Tibial nerve (tissue), 4 donors: ENCODE results near the gene TEC. TPM values are rescaled to one million over a fixed set of nuclear protein-coding genes. Genes with fewer than 3 reads are reported as not detected.

ENCODE experiments used
- DNase-seq, 2 donors: peaks; one replicate each; pipeline ENCODE4 v3.0.0-alpha.2; 2019; ENCODE audit warnings: low spot score in 2 of 2
- H3K27ac ChIP-seq, 4 donors: fragments of 200-600 bp; sonication (generic) in 3 of 4; one replicate each; pipeline ENCODE4 v1.5.1; 2017 to 2019; ENCODE audit warnings: mild to moderate bottlenecking in 1 of 4
- H3K27me3 ChIP-seq, 2 donors: fragments of 200-600 bp; sonication (generic) in 1 of 2; one replicate each; pipeline versions ENCODE4 v1.5.1 to v1.6.0; 2017 to 2019
- H3K36me3 ChIP-seq, 3 donors: fragments of 200-600 bp; sonication (generic); one replicate each; pipeline ENCODE4 v1.5.1; 2018 to 2019
- H3K4me1 ChIP-seq, 4 donors: fragments of 200-600 bp; sonication (generic) in 3 of 4; one replicate each; pipeline ENCODE4 v1.5.1; 2017 to 2019
- H3K4me3 ChIP-seq, 4 donors: fragments of 200-600 bp; sonication (generic) in 3 of 4; one replicate each; pipeline ENCODE4 v1.5.1; 2017 to 2019; ENCODE audit warnings: mild to moderate bottlenecking in 1 of 4, moderate library complexity in 1 of 4
- H3K9me3 ChIP-seq, 4 donors: fragments of 200-600 bp; sonication (generic) in 3 of 4; one replicate each; pipeline ENCODE4 v1.5.1; 2017 to 2019
- EP300 ChIP-seq, 2 donors: sonication (generic); formaldehyde crosslinking; IDR thresholded peaks; one replicate each; pipeline ENCODE4 v1.6.1; 2017; ENCODE audit warnings: antibody characterized with exemption in 2 of 2, mild to moderate bottlenecking in 1 of 2
- POLR2A ChIP-seq, 2 donors: fragments of 450-650 bp; IDR thresholded peaks; one replicate each; pipeline ENCODE4 v1.6.1; 2017; ENCODE audit warnings: antibody characterized with exemption in 2 of 2, mild to moderate bottlenecking in 2 of 2, moderate library complexity in 2 of 2
- WGBS, 2 donors: methylation state at CpG; one replicate each; pipeline ENCODE4 v1.1.5; 2018; 5-methylcytosine and 5-hydroxymethylcytosine counted together
- total RNA-seq, 4 donors: library from RNA; depleted of rRNA; stranded (reverse); fragments of >200 nt; gene quantifications; one replicate each; pipeline ENCODE4 v1.1.0, GENCODE V29; 2016
- TF ChIP-seq, protein P1 (sequence below), 5 experiments: fragments of 200-600 bp in 3 of 5; fragments of 450-650 bp in 2 of 5; sonication (generic) in 3 of 5; IDR thresholded peaks; one replicate each; pipeline ENCODE4 v1.5.1; 2016 to 2019; ENCODE audit warnings: antibody characterized with exemption in 5 of 5, mild to moderate bottlenecking in 3 of 5, moderate library complexity in 2 of 5

Gene TEC
- total RNA-seq, 4 donors from 2014 or later = 3.1 to 8.0 (median 5.0) TPM

DNA sequence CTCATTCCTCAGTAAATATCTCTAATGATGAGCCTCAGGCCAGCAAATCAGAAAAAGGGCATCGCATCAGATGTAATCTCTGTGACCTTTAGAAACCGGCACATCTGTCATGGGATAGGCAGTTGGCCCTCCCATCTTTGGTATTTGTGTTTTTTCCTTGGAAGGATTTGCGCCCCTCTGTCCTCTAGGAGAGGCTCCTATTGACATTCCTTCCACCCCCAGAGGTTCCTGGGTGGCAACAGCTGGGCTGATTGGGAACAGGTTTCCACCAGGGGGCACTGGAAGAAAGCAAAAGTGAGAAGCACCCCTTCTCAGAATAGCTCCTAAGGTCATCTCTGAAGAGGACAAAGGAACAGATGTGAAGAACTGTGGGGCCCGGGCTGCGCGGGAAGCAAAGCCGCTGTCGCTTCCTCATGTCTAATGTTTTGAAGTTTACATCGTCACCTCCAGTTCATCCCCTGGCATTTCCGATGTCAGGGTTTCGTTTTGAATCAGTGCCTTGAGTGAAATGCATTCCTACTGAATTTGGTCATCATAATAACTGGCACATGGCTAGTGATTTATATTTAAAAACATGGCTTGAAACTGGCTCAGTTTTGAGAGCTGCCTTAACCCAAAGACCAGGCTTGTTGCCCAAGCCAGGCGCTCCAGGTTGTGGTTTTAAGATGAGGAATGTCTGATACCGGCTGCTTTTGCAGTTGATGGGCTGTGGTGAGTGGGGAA is 141.8 kb downstream of the TEC start:
- Histone ChIP-seq H3K9me3 (no peaks in the 10 kb centered on the region), H3K36me3 (no peaks in the 10 kb centered on the region), H3K27ac (peak overlapping the region in 2 of 4 donors; percentile 33 to 67), H3K4me1 (peaks cover 0 to 18% (median 5%) of the 10 kb centered on the region in 4 donors), H3K4me3 (peak overlapping the region in 2 of 4 donors; percentile 2 to 41), H3K27me3 (no peaks in the 10 kb centered on the region)
- 10 to 14% methylated on average over 13 of the region's 13 CpGs for WGBS, 2 donors
- TF ChIP-seq, protein P1, sequence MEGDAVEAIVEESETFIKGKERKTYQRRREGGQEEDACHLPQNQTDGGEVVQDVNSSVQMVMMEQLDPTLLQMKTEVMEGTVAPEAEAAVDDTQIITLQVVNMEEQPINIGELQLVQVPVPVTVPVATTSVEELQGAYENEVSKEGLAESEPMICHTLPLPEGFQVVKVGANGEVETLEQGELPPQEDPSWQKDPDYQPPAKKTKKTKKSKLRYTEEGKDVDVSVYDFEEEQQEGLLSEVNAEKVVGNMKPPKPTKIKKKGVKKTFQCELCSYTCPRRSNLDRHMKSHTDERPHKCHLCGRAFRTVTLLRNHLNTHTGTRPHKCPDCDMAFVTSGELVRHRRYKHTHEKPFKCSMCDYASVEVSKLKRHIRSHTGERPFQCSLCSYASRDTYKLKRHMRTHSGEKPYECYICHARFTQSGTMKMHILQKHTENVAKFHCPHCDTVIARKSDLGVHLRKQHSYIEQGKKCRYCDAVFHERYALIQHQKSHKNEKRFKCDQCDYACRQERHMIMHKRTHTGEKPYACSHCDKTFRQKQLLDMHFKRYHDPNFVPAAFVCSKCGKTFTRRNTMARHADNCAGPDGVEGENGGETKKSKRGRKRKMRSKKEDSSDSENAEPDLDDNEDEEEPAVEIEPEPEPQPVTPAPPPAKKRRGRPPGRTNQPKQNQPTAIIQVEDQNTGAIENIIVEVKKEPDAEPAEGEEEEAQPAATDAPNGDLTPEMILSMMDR (IDR thresholded peaks at IDR 0.05) = peak; percentile 40 to 62 (median 42)
- no peak for TF ChIP-seq EP300 (IDR thresholded peaks at IDR 0.05)
- DNase-seq = peak in 1 of 2 donors; percentile 43

DNA sequence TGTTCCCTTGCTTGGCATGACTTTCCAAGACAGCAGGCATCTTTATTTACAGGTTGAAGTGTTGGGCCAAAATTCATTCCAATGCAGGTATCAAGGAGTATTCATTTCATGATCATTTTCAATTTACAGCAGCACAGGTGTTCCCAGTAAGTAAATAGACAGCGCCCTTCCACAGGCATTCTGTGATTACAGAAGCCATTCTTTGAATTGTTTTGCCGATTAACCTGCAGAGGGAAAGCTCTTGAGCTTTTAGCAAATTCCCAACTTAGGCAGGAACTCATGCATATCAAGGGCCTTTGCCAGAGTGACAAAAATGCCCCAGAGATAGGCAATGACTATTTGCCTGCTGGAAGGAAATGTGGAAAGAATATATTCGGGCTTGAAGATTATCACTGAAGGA is 142.4 kb downstream of the TEC start:
- H3K27ac ChIP-seq = no peak overlapping the region
- H3K36me3 ChIP-seq = no peaks in the 10 kb centered on the region
- H3K4me1 ChIP-seq = peaks cover 0 to 18% (median 5%) of the 10 kb centered on the region in 4 donors
- TF ChIP-seq POLR2A (IDR thresholded peaks at IDR 0.05) (no peak), EP300 (IDR thresholded peaks at IDR 0.05) (no peak)
- DNase-seq = no peak
- whole genome bisulfite sequencing, 2 donors = 53 to 55% methylated on average over 3 of the region's 3 CpGs
- no peaks in the 10 kb centered on the region for H3K9me3 ChIP-seq
- H3K27me3 ChIP-seq = no peaks in the 10 kb centered on the region
- no peak overlapping the region for H3K4me3 ChIP-seq

DNA sequence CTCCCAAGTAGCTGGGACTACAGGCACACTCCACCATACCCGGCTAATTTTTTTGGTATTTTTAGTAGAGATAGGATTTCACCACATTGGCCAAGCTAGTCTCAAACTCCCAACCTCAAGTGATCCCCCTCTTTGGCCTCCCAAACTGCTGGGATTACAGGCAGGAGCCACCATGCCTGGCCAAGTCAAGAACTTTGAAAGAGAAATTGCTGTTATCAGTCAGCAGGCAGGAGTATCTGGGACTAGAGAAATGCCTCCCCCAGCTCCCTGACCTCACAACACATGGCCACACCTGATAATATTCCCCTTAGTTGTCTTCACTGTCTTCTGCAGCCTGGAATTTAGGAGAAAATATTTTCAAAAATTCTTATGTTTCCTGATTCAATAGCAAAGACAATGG is 143.0 kb downstream of the TEC start:
- Histone ChIP-seq H3K27me3 (no peaks in the 10 kb centered on the region), H3K36me3 (no peaks in the 10 kb centered on the region), H3K27ac (no peak overlapping the region), H3K4me3 (no peak overlapping the region), H3K9me3 (no peaks in the 10 kb centered on the region), H3K4me1 (peaks cover 0 to 18% (median 5%) of the 10 kb centered on the region in 4 donors)
- TF ChIP-seq EP300 (IDR thresholded peaks at IDR 0.05) (no peak), POLR2A (IDR thresholded peaks at IDR 0.05) (no peak)
- TF ChIP-seq, protein P1 (IDR thresholded peaks at IDR 0.05) = no peak
- DNase-seq = no peak
- 95% methylated on average over 1 of the region's 1 CpG for WGBS, 2 donors

DNA sequence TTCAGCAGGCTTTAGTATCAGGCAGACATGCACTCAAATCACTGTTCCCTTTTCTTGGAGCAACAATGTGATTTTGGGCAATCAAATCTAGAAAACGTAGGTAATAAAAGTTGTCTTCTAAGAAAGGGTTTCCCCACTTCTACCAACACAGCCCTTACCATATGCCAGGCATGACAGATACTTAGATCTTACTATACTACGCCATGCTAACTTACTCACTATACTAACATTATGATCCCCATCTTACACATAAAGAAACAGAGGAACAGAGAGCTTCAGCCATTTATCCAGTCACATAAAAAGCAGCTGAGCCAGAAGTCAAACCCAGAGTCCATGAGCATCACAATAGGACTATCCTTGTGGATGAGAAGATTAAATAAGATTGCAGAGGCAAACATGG is 144.8 kb downstream of the TEC start:
- TF ChIP-seq EP300 (IDR thresholded peaks at IDR 0.05) (no peak), POLR2A (IDR thresholded peaks at IDR 0.05) (no peak)
- TF ChIP-seq, protein P1 (IDR thresholded peaks at IDR 0.05) = no peak
- H3K4me1 ChIP-seq = peaks cover 0 to 18% (median 5%) of the 10 kb centered on the region in 4 donors
- H3K27ac ChIP-seq = no peak overlapping the region
- H3K36me3 ChIP-seq = no peaks in the 10 kb centered on the region
- no peaks in the 10 kb centered on the region for H3K9me3 ChIP-seq
- H3K4me3 ChIP-seq = no peak overlapping the region
- DNase-seq = no peak
- 78 to 80% methylated on average over 2 of the region's 2 CpGs for WGBS, 2 donors
- H3K27me3 ChIP-seq = no peaks in the 10 kb centered on the region

DNA sequence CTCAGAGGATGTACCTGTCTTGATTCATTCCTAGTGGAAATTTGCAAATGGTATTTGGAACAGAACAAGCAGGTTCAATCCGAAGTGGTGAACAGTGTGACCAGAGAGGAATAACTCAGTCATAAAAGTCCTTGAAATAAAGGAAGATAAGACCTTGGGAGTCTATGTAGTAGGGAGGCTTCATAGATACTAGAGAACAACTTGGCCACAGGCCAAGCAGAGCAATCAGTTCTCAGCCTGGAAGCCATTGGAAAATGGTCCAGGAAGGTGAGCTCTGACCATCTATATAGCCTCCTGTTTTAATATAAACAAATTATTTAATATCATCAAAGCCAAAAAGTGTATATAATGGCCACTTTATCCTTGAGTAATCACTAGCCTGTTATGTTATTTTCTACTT is 146.9 kb downstream of the TEC start:
- Histone ChIP-seq H3K4me1 (peaks cover 0 to 8% (median 3%) of the 10 kb centered on the region in 4 donors), H3K27ac (no peak overlapping the region), H3K4me3 (no peak overlapping the region), H3K27me3 (no peaks in the 10 kb centered on the region), H3K36me3 (no peaks in the 10 kb centered on the region), H3K9me3 (no peaks in the 10 kb centered on the region)
- no peak for DNase-seq
- TF ChIP-seq, protein P1 (IDR thresholded peaks at IDR 0.05) = no peak
- no peak for TF ChIP-seq EP300 (IDR thresholded peaks at IDR 0.05)
- no peak for TF ChIP-seq POLR2A (IDR thresholded peaks at IDR 0.05)
- WGBS, 2 donors = 86 to 89% methylated on average over 1 of the region's 1 CpG
